SK-N-SH (cell line): ENCODE measurements around the gene INS.
"Not testable (repeated sequence)": the region's sequence is repeated elsewhere in the genome, so short reads cannot be mapped to it uniquely, and the experiment has no call there.

ENCODE experiments used
- RCOR1 ChIP-seq: fragments of 150-350 bp; IDR thresholded peaks from 2 replicates; pipeline ENCODE4 v1.6.1; 2017; ENCODE audit warnings: antibody characterized with exemption, low read length
- RFX5 ChIP-seq: IDR thresholded peaks from 2 replicates; pipeline ENCODE4 v1.6.1; 2012; ENCODE audit warnings: mild to moderate bottlenecking, improper control_type of control experiment, low read length
- TAF1 ChIP-seq: IDR thresholded peaks from 2 replicates; pipeline ENCODE4 v1.6.1; 2012; ENCODE audit warnings: low read depth, mild to moderate bottlenecking, low read length, moderate library complexity, borderline replicate concordance
- TF ChIP-seq, protein P1 (sequence below): fragments of 200-600 bp; sonication (generic); IDR thresholded peaks from 2 replicates; pipeline ENCODE4 v1.6.1; 2017; ENCODE audit warnings: antibody characterized with exemption, mild to moderate bottlenecking, moderate library complexity

DNA sequence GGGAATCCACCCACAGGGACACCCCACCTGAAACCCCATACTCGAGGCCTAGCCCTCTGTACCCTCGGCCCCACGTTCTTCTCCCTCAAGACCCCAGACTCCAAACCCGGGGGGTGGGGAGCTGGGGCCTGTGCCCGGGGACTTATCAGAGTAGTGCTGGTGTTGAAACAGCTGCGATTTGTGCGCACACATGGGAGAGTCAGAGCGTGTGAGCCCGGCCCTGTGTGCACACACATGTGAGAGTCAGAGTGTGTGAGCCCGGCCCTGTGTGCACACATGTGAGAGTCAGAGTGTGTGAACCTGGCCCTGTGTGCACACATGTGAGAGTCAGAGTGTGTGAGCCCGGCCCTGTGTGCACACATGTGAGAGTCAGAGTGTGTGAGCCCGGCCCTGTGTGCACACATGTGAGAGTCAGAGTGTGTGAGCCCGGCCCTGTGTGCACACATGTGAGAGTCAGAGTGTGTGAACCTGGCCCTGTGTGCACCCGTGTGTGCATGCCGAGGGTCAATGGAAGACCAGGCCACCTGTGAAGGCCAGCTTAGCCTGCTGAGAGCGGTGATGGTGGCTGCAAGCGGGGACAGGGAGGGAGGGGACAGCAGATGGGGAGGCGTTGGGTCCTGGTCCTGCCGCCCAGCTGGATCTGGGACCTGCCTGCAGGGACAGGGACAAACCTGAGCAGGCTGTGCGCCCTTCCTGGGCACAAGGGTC is 33.0 kb upstream of the INS start:
- TF ChIP-seq TAF1, RCOR1, RFX5: not testable (repeated sequence)
- TF ChIP-seq, protein P1, sequence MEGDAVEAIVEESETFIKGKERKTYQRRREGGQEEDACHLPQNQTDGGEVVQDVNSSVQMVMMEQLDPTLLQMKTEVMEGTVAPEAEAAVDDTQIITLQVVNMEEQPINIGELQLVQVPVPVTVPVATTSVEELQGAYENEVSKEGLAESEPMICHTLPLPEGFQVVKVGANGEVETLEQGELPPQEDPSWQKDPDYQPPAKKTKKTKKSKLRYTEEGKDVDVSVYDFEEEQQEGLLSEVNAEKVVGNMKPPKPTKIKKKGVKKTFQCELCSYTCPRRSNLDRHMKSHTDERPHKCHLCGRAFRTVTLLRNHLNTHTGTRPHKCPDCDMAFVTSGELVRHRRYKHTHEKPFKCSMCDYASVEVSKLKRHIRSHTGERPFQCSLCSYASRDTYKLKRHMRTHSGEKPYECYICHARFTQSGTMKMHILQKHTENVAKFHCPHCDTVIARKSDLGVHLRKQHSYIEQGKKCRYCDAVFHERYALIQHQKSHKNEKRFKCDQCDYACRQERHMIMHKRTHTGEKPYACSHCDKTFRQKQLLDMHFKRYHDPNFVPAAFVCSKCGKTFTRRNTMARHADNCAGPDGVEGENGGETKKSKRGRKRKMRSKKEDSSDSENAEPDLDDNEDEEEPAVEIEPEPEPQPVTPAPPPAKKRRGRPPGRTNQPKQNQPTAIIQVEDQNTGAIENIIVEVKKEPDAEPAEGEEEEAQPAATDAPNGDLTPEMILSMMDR: not testable (repeated sequence)
